ENCODE results near the gene OXCT1.

DNA sequence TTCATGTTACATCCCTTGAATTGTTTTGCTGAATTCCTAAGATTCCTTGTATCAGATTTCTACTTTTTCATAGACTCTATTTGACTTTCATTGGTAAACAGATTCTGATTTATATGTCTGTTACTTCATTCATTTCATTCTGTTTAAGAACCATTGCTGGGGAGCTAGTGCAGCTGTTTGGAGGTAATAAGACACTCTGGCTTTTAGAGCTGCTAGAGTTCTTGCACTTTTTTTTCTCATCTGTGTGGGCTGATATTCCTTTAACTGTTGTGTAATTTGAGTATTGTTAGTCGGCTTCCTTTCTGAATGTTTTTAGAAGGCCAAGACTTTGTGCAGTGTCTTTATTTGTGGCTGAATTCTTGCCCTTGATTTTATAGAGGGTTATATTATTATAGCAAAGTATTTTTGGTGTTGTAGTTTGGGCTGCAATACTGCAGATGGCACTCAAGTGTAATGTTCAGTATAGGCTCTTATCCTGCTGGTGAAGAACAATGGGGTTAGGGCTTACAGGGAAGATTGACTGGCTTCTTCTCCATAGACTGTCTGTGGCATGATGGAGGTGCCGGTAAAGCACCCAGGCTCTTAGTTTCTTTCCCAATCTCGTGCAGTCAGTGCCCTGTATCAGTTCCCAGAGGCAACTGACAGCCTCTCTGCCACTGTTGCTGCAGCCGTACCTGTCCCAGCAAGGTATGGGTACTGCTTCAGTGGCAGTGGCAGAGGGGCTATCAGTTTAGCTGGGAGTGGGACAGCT is 162.2 kb downstream of the OXCT1 start:
- TF ChIP-seq GATA2 (IDR thresholded peaks at IDR 0.05; ENCODE audit: low read depth, low read length): no peak
- TF ChIP-seq GATA3 (IDR thresholded peaks at IDR 0.05; ENCODE audit: low read depth, low read length): no peak

Data from SH-SY5Y (cell line).